HUES48 (cell line): ENCODE data around the gene CLEC2L.

ENCODE experiments used
- H3K27ac ChIP-seq: one replicate; pipeline ENCODE4 v1.7.0; 2013; ENCODE audit warnings: low read depth, low read length, inconsistent platforms
- H3K27me3 ChIP-seq: 2 replicates; pipeline ENCODE4 v1.6.1; 2013; ENCODE audit warnings: mild to moderate bottlenecking, low read length; ENCODE audit not compliant: control insufficient read depth, insufficient read depth
- H3K36me3 ChIP-seq: 2 replicates; pipeline ENCODE4 v1.6.1; 2013; ENCODE audit warnings: low read length; ENCODE audit not compliant: control insufficient read depth, insufficient read depth
- H3K4me1 ChIP-seq: 2 replicates; pipeline ENCODE4 v1.6.1; 2013; ENCODE audit warnings: mild to moderate bottlenecking, low read length; ENCODE audit not compliant: control insufficient read depth, insufficient read depth
- H3K4me3 ChIP-seq: 2 replicates; pipeline ENCODE4 v1.5.1; 2013; ENCODE audit warnings: mild to moderate bottlenecking, low read depth, low read length
- H3K9ac ChIP-seq: 2 replicates; pipeline ENCODE4 v1.6.1; 2013; ENCODE audit warnings: mild to moderate bottlenecking, low read depth, low read length, moderate library complexity
- H3K9me3 ChIP-seq: 2 replicates; pipeline ENCODE4 v1.6.1; 2013; ENCODE audit warnings: low read length; ENCODE audit not compliant: control insufficient read depth, insufficient read depth

Gene CLEC2L

DNA sequence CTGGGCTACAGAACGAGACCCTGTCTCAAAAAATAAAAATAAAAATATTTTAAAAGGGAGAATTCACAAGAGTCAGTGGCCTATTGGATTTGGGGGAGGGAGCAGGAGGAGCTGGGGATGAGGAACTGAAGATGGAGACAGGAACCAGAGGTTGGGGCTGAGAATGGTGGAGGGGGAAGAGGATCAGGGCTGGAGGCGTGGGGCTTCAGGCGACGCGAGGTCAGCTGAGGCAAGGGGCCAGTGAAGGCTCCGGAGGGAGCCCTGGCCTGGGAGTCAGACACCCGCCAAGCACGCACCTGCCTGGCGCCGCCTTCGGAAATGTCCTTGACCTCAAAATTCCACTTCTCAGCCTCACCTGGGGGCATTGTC lies 671 bp upstream of the CLEC2L start:
- Histone ChIP-seq H3K4me3 (peak overlapping the region; percentile 56), H3K27me3 (peaks cover 48% of the 10 kb centered on the region)

DNA sequence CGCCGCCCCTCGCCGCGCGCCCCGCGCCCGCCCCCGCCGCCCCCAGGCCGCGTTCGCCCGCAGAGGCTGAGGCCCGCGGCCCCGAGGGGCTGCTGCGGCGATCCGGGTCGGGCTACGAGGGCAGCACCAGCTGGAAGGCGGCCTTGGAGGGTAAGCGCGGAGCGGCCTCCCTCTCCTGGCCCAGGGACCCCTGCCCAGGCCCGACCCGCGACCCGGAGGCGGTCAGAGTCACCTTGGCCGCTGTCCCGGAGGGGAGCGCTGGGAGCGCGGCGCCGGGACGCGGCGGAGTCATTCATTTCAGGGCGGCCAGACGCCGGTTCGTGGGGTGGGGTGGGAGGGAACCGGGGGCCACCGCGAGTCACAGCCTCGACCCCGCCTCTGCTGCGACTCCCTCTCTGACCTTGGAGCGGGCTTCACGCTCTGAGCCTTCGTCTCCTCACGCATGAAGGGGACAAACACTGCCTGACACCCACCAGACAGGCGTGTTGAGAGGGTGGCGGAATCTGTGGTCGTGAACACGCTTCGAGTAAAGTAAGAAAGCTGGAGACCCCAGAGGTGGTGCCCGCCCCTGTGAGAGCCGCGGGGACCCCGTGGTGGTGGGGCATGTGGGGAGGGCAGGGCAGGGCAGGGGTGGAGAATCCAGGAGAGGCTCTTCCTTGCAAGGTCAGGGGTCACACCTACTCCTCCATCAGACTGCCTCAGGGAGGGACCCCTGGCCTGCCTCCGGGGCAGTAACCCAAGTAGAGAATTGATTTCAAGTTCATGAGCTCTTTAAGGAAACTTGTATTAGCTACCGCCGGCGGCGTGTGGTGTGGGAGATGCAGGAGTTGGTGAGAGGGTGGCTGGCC lies 707 bp downstream of the CLEC2L start:
- peak overlapping the region; percentile 56; the same call in 1 of the 2 replicates for H3K4me3 ChIP-seq
- H3K27me3 ChIP-seq: peaks cover 48% of the 10 kb centered on the region
- H3K9ac ChIP-seq: no peak overlapping the region

More for the DNA sequence above, 671 bp upstream of the CLEC2L start:
- H3K27ac ChIP-seq: no peak overlapping the region
- no peak overlapping the region for H3K9ac ChIP-seq
- no peaks in the 10 kb centered on the region for H3K9me3 ChIP-seq
- no peaks in the 10 kb centered on the region for H3K4me1 ChIP-seq
- H3K36me3 ChIP-seq: no peaks in the 10 kb centered on the region

DNA sequence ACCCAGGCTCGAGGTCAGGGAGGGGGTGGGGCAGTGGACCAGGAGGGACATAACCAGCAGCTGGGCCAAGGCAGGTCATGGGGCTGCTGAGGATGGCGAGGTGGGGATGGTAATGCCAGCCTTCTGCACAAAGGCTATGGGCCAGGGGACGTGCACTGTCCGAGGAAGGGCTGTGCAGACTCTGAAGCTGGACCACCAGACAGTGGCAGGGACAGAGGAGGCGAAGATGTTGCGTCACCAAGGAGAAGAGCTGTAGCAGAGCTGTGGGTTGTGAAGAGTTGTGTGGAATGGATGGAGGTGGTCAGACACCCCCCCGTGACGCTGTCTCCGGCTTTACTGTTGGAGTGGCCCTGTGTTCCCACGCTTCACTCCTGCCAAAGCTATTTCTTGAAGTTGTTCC lies 1.8 kb downstream of the CLEC2L start:
- Histone ChIP-seq H3K36me3 (no peaks in the 10 kb centered on the region), H3K9ac (no peak overlapping the region), H3K4me1 (no peaks in the 10 kb centered on the region), H3K27ac (no peak overlapping the region), H3K4me3 (no peak overlapping the region), H3K9me3 (no peaks in the 10 kb centered on the region), H3K27me3 (peaks cover 48% of the 10 kb centered on the region)

More for the DNA sequence above, 707 bp downstream of the CLEC2L start:
- Histone ChIP-seq H3K4me1 (no peaks in the 10 kb centered on the region), H3K36me3 (no peaks in the 10 kb centered on the region), H3K9me3 (no peaks in the 10 kb centered on the region), H3K27ac (no peak overlapping the region)

- Histone ChIP-seq H3K4me1 (no peaks in the 10 kb centered on the region), H3K4me3 (no peak overlapping the region), H3K9ac (no peak overlapping the region), H3K27me3 (peaks cover 48% of the 10 kb centered on the region), H3K36me3 (no peaks in the 10 kb centered on the region), H3K27ac (no peak overlapping the region), H3K9me3 (no peaks in the 10 kb centered on the region)
Measured at GRCh38 chr7:139525750-139526149, 2.3 kb downstream of the CLEC2L start.

GRCh38 chr7:139526578-139527544 lies 3.4 kb downstream of the CLEC2L start:
- H3K9ac ChIP-seq: no peak overlapping the region

GRCh38 chr7:139531094-139531493 lies 7.6 kb downstream of the CLEC2L start:
- Histone ChIP-seq H3K4me3 (no peak overlapping the region), H3K4me1 (no peaks in the 10 kb centered on the region), H3K27me3 (peaks cover 3% of the 10 kb centered on the region; the same call in 1 of the 2 replicates), H3K36me3 (no peaks in the 10 kb centered on the region), H3K27ac (no peak overlapping the region), H3K9ac (no peak overlapping the region), H3K9me3 (no peaks in the 10 kb centered on the region)

More at GRCh38 chr7:139526578-139527544, 3.4 kb downstream of the CLEC2L start:
- no peaks in the 10 kb centered on the region for H3K9me3 ChIP-seq
- no peaks in the 10 kb centered on the region for H3K36me3 ChIP-seq
- H3K27me3 ChIP-seq: peaks cover 41% of the 10 kb centered on the region
- no peak overlapping the region for H3K27ac ChIP-seq
- H3K4me3 ChIP-seq: no peak overlapping the region
- no peaks in the 10 kb centered on the region for H3K4me1 ChIP-seq

DNA sequence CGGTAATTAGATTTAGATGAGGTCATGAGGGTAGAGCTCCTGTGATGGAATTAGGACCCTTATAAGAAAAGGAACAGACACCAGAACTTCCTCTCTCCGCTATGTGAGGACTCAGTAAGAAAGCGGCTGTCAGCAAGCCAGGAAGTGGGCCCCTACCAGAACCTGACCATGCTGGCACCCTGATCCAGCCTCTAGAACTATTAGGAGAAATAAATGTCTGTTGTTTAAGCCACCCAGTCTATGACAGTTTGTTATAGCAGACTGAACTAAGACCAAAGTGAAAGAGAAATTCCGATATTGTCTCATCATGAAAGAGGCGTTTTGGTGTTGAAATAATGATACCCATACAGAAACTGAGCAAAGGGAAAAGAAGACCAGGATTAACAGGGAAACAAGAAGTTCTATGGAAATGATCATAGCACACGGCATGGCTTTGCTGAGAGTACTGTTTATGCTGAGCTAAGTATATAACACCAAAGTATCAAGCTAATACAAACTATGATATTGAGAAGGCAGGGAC lies 9.2 kb downstream of the CLEC2L start:
- H3K27ac ChIP-seq: no peak overlapping the region
- H3K36me3 ChIP-seq: no peaks in the 10 kb centered on the region
- no peak overlapping the region for H3K9ac ChIP-seq
- 0 out of 2 replicates have a peak, but pooled peaks cover 4% of the 10 kb centered on the region for H3K4me1 ChIP-seq
- no peaks in the 10 kb centered on the region; the same call in 1 of the 2 replicates for H3K27me3 ChIP-seq
- H3K4me3 ChIP-seq: no peak overlapping the region
- H3K9me3 ChIP-seq: no peaks in the 10 kb centered on the region

DNA sequence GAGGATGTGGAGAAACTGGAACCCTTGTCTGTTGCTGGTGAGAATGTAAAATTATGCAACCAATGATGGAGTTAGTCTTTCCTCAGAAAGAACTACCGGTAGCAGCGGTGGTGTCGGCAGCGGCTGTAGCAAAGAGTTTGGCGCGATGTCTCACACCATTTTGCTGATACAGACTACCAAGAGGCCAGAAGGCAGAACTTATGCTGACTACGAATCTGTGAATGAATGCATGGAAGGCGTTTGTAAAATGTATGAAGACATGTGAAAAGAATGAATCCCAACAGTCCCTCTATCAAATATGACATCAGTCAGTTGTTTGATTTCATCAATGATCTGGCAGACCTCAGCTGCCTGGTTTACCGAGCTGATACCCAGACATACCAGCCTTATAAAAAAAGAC lies 10.6 kb downstream of the CLEC2L start:
- H3K36me3 ChIP-seq: no peaks in the 10 kb centered on the region
- H3K27me3 ChIP-seq: no peaks in the 10 kb centered on the region; the same call in 1 of the 2 replicates
- H3K4me1 ChIP-seq: 0 out of 2 replicates have a peak, but pooled peaks cover 4% of the 10 kb centered on the region
- H3K4me3 ChIP-seq: no peak overlapping the region
- no peak overlapping the region for H3K9ac ChIP-seq
- H3K27ac ChIP-seq: no peak overlapping the region
- no peaks in the 10 kb centered on the region for H3K9me3 ChIP-seq

DNA sequence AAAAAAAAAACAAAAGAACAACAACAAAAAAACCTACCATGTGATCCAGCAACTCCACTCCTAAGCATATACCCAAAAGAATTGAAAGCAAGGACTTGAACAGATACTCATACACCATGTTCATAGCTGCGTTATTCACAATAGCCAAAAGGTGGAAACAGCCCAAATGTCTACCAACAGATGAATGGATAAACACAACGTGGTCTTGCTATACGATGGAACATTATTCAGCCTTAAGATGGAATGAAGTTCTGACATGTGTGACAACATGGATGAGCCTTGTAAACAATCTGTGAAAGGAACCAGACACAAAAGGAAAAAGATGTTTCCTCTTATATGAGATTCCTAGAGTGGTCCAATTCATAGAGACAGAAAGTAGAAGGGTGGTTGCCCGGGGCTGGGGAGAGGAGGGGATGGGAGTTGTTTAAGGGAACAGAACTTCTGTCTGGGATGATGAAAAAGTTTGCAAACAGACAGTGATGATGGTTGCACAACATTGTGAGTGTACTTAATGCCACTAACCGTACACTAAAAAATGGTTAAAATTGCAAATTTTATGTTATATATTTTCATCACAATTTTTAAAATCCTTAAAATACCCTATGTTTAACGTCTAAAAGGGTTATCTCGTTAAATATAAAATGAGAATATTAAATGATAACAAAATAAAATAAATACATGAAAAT lies 11.6 kb downstream of the CLEC2L start:
- no peak overlapping the region for H3K9ac ChIP-seq
- H3K9me3 ChIP-seq: no peaks in the 10 kb centered on the region
- H3K4me3 ChIP-seq: no peak overlapping the region
- H3K4me1 ChIP-seq: 0 out of 2 replicates have a peak, but pooled peaks cover 4% of the 10 kb centered on the region
- H3K36me3 ChIP-seq: no peaks in the 10 kb centered on the region
- H3K27me3 ChIP-seq: no peaks in the 10 kb centered on the region; the same call in 1 of the 2 replicates
- no peak overlapping the region for H3K27ac ChIP-seq

DNA sequence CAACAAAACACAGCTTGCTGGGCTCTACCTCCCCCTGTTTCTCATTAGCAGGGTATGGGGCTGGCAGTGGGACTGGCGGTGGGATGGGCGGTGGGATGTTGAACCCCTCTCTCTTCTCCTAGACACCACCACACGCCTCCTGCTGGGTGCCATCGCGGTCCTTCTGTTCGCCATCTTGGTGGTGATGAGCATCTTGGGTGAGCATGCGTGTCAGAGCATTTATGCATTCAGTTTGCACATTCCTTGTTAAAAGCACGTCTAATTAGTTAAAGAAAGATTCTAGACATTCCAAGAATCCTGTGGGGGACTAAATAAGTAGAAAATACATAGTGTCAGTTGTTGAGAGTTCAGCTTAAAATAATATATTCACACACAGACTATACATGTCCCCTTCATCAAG lies 12.7 kb downstream of the CLEC2L start:
- Histone ChIP-seq H3K27me3 (no peaks in the 10 kb centered on the region; the same call in 1 of the 2 replicates), H3K27ac (no peak overlapping the region), H3K4me3 (no peak overlapping the region), H3K9me3 (no peaks in the 10 kb centered on the region), H3K36me3 (no peaks in the 10 kb centered on the region), H3K4me1 (0 out of 2 replicates have a peak, but pooled peaks cover 4% of the 10 kb centered on the region), H3K9ac (no peak overlapping the region)
